Measurements from ENCODE around the gene TYW5.

The TYW5 gene

DNA sequence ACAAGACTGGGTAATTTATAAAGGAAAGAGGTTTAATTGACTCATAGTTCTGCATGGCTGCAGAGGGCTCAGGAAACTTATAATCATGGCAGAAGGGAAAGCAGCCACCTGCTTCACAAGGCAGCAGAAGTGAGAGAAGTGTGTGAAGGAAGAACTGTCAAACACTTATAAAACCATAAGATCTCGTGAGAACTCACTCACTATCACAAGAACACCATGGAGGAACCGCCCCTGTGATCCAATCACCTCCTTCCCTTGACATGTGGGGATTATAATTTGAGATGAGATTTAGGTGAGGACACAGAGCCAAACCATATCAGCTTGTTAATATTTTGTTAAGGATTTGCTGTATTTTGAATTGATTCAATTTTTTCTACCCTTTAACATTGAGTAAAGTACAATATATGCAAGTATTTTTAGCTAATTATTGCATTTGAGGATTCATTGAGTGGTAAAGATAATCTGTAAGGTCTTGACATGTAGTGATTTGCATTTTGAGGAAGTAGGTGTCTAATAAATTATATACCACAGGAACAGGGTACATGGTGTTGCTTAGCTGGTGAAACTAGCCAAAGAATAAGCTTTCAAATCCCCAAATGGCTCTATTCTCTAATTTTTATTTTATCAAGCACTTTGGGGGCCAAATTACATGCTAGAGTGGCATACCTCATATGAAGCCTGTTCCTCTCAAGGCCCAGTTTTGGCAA lies 48.1 kb downstream of the TYW5 start:
- H3K18ac ChIP-seq (ENCODE audit: low read length) = no peak overlapping the region
- H3K4ac ChIP-seq (ENCODE audit: low read length) = no peak overlapping the region
- DNase-seq (ENCODE audit: low spot score) = no peak
- no peak overlapping the region for H3K14ac ChIP-seq (ENCODE audit: low read length)
- no peak overlapping the region for H3K23ac ChIP-seq (ENCODE audit: low read depth, low read length, poor library complexity)
- peaks cover 2% of the 10 kb centered on the region for H3K79me1 ChIP-seq (ENCODE audit: low read depth, low read length)
- H2BK5ac ChIP-seq (ENCODE audit: low read length) = no peak overlapping the region
- no peaks in the 10 kb centered on the region for H3K27me3 ChIP-seq (ENCODE audit: control insufficient read depth in 3 of 3, insufficient read depth in 3 of 3, low read depth in 1 of 3, low read length in 3 of 3)
- no peak overlapping the region for H3K4me2 ChIP-seq (ENCODE audit: insufficient read depth, low read length, poor library complexity, severe bottlenecking)
- no peak overlapping the region for H4K91ac ChIP-seq (ENCODE audit: low read depth, low read length, poor library complexity)
- H3K9ac ChIP-seq (ENCODE audit: low read depth, low read length, poor library complexity) = no peak overlapping the region
- WGBS, 2 donors (ENCODE audit: extremely low coverage in 2 of 2, insufficient read length in 2 of 2, insufficient replicate concordance in 1 of 2) = no CpG with 5 or more reads among the region's 2 CpGs
- H3K9me3 ChIP-seq (replicated peaks in 1 of 2; ENCODE audit: control insufficient read depth in 2 of 2, insufficient read depth in 1 of 2, low read depth in 1 of 2, low read length in 2 of 2) = no peaks in the 10 kb centered on the region
- H3K27ac ChIP-seq (replicated peaks; ENCODE audit: low read length) = no peak overlapping the region
- H3K36me3 ChIP-seq (replicated peaks in 1 of 2; ENCODE audit: control insufficient read depth in 2 of 2, insufficient read depth in 2 of 2, low read length in 2 of 2) = no peaks in the 10 kb centered on the region
- H2BK15ac ChIP-seq (ENCODE audit: low read length) = no peak overlapping the region
- no peak overlapping the region for H4K8ac ChIP-seq (ENCODE audit: low read depth, low read length)
- H2BK120ac ChIP-seq (ENCODE audit: low read depth, low read length) = no peak overlapping the region
- H2AFZ ChIP-seq (ENCODE audit: low read length) = no peak overlapping the region
- H2AK5ac ChIP-seq (ENCODE audit: low read depth, low read length) = no peak overlapping the region
- no peak overlapping the region for H3K4me3 ChIP-seq (ENCODE audit: low read length in 2 of 2)
- no peak overlapping the region for H2BK12ac ChIP-seq (ENCODE audit: low read length)
- H3K4me1 ChIP-seq (ENCODE audit: control insufficient read depth in 2 of 2, insufficient read depth in 1 of 2, low read depth in 1 of 2, low read length in 2 of 2) = no peaks in the 10 kb centered on the region

DNA sequence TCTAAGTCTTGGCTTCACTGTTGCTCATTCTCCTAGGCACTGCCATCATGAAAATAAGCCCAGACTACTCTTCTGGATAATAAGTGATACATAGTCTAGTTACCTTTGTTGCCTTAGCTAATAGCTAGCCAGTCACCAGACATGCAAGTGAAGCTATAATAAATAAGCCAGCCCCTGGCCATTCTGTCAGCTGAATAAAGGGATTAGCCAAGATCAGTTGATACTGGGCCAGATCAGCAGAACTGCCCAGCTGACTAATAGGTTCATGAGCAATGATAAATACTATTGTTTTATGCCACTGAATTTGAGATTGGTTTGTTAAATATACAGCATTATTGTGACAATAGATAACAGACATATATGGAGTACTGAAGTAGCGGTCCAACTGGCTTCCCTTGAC lies 52.2 kb downstream of the TYW5 start:
- Histone ChIP-seq H3K4me1 (ENCODE audit: control insufficient read depth in 2 of 2, insufficient read depth in 1 of 2, low read depth in 1 of 2, low read length in 2 of 2) (no peaks in the 10 kb centered on the region), H3K4me3 (ENCODE audit: low read length in 2 of 2) (no peak overlapping the region), H3K4me2 (ENCODE audit: insufficient read depth, low read length, poor library complexity, severe bottlenecking) (no peak overlapping the region), H2AFZ (ENCODE audit: low read length) (no peak overlapping the region), H2BK12ac (ENCODE audit: low read length) (no peak overlapping the region), H3K9ac (ENCODE audit: low read depth, low read length, poor library complexity) (no peak overlapping the region), H3K4ac (ENCODE audit: low read length) (no peak overlapping the region), H4K91ac (ENCODE audit: low read depth, low read length, poor library complexity) (no peak overlapping the region), H3K36me3 (replicated peaks in 1 of 2; ENCODE audit: control insufficient read depth in 2 of 2, insufficient read depth in 2 of 2, low read length in 2 of 2) (no peaks in the 10 kb centered on the region), H3K9me3 (replicated peaks in 1 of 2; ENCODE audit: control insufficient read depth in 2 of 2, insufficient read depth in 1 of 2, low read depth in 1 of 2, low read length in 2 of 2) (no peaks in the 10 kb centered on the region), H2AK5ac (ENCODE audit: low read depth, low read length) (no peak overlapping the region), H4K8ac (ENCODE audit: low read depth, low read length) (no peak overlapping the region), H3K27me3 (ENCODE audit: control insufficient read depth in 3 of 3, insufficient read depth in 3 of 3, low read depth in 1 of 3, low read length in 3 of 3) (no peaks in the 10 kb centered on the region), H3K27ac (replicated peaks; ENCODE audit: low read length) (no peak overlapping the region), H2BK15ac (ENCODE audit: low read length) (no peak overlapping the region), H3K18ac (ENCODE audit: low read length) (no peak overlapping the region), H3K14ac (ENCODE audit: low read length) (no peak overlapping the region), H3K23ac (ENCODE audit: low read depth, low read length, poor library complexity) (no peak overlapping the region), H3K79me1 (ENCODE audit: low read depth, low read length) (no peaks in the 10 kb centered on the region), H2BK120ac (ENCODE audit: low read depth, low read length) (no peak overlapping the region), H2BK5ac (ENCODE audit: low read length) (no peak overlapping the region)
- DNase-seq (ENCODE audit: low spot score) = no peak
- WGBS, 2 donors (ENCODE audit: extremely low coverage in 2 of 2, insufficient read length in 2 of 2, insufficient replicate concordance in 1 of 2) = no CpG with 5 or more reads among the region's 1 CpG

DNA sequence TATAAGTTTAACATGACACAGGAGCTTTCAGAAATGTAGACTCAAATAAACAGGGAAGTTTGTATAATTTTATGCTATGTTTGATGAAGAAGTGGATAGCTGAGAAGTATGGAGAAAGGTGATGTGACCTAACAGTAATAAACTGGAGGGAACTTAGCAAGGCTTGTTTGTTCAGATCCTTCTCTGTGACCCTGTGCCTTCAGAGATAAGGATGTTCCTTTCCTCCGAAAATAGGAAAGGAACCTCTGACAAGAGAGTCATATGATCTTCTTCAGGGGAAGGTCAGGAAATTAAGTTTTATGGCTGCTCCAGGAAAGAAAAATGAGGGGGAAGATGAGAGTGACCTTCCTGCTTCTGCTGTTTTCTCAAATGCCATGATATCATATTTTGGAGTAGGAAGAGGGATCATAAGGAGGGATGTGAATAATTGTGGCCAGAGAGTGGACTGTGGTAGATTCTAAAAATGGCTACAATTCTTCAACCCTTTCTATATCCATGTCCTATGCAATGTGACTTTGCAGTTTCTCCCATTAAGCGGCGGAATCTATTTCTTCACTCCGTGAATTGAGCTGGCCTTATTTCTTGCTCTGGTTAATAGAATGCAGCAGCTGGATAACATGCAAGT lies 52.7 kb downstream of the TYW5 start:
- no CpG with 5 or more reads among the region's 4 CpGs for WGBS, 2 donors (ENCODE audit: extremely low coverage in 2 of 2, insufficient read length in 2 of 2, insufficient replicate concordance in 1 of 2)
- H3K27me3 ChIP-seq (ENCODE audit: control insufficient read depth in 3 of 3, insufficient read depth in 3 of 3, low read depth in 1 of 3, low read length in 3 of 3) = no peaks in the 10 kb centered on the region
- no peak overlapping the region for H2BK12ac ChIP-seq (ENCODE audit: low read length)
- no peaks in the 10 kb centered on the region for H3K9me3 ChIP-seq (replicated peaks in 1 of 2; ENCODE audit: control insufficient read depth in 2 of 2, insufficient read depth in 1 of 2, low read depth in 1 of 2, low read length in 2 of 2)
- no peak overlapping the region for H4K8ac ChIP-seq (ENCODE audit: low read depth, low read length)
- H3K4me1 ChIP-seq (ENCODE audit: control insufficient read depth in 2 of 2, insufficient read depth in 1 of 2, low read depth in 1 of 2, low read length in 2 of 2) = no peaks in the 10 kb centered on the region
- H3K23ac ChIP-seq (ENCODE audit: low read depth, low read length, poor library complexity) = no peak overlapping the region
- no peak overlapping the region for H4K91ac ChIP-seq (ENCODE audit: low read depth, low read length, poor library complexity)
- H3K79me1 ChIP-seq (ENCODE audit: low read depth, low read length) = no peaks in the 10 kb centered on the region
- H3K9ac ChIP-seq (ENCODE audit: low read depth, low read length, poor library complexity) = no peak overlapping the region
- no peak overlapping the region for H3K27ac ChIP-seq (replicated peaks; ENCODE audit: low read length)
- H2BK15ac ChIP-seq (ENCODE audit: low read length) = no peak overlapping the region
- H3K4me2 ChIP-seq (ENCODE audit: insufficient read depth, low read length, poor library complexity, severe bottlenecking) = no peak overlapping the region
- no peak overlapping the region for H3K4ac ChIP-seq (ENCODE audit: low read length)
- no peak overlapping the region for H2AK5ac ChIP-seq (ENCODE audit: low read depth, low read length)
- no peaks in the 10 kb centered on the region for H3K36me3 ChIP-seq (replicated peaks in 1 of 2; ENCODE audit: control insufficient read depth in 2 of 2, insufficient read depth in 2 of 2, low read length in 2 of 2)
- no peak overlapping the region for H3K4me3 ChIP-seq (ENCODE audit: low read length in 2 of 2)
- H2AFZ ChIP-seq (ENCODE audit: low read length) = no peak overlapping the region
- H2BK120ac ChIP-seq (ENCODE audit: low read depth, low read length) = no peak overlapping the region
- H2BK5ac ChIP-seq (ENCODE audit: low read length) = no peak overlapping the region
- DNase-seq (ENCODE audit: low spot score) = no peak
- H3K14ac ChIP-seq (ENCODE audit: low read length) = no peak overlapping the region
- no peak overlapping the region for H3K18ac ChIP-seq (ENCODE audit: low read length)

DNA sequence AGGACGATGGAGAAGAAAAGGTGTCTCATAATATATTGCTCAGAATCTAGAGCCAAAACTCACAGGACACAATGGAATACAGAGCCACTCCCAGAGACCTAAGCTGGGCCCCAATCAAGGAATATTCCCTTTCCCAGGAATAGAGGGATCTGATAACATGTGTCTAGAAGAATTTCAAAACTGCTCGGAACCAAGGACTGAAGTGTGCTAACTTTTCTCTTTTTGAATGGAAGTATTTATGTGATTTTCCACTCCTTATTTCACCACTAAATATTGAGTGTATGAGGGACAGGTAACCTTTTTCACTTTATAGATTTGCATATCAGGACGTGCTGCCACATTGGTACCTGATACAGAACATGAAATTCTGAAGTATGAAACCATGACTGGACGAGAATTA lies 53.3 kb downstream of the TYW5 start:
- H3K9ac ChIP-seq (ENCODE audit: low read depth, low read length, poor library complexity) = no peak overlapping the region
- H2BK12ac ChIP-seq (ENCODE audit: low read length) = no peak overlapping the region
- H2BK120ac ChIP-seq (ENCODE audit: low read depth, low read length) = no peak overlapping the region
- H2AK5ac ChIP-seq (ENCODE audit: low read depth, low read length) = no peak overlapping the region
- H3K36me3 ChIP-seq (replicated peaks in 1 of 2; ENCODE audit: control insufficient read depth in 2 of 2, insufficient read depth in 2 of 2, low read length in 2 of 2) = no peaks in the 10 kb centered on the region
- H3K4me2 ChIP-seq (ENCODE audit: insufficient read depth, low read length, poor library complexity, severe bottlenecking) = no peak overlapping the region
- no peak overlapping the region for H3K14ac ChIP-seq (ENCODE audit: low read length)
- H2AFZ ChIP-seq (ENCODE audit: low read length) = no peak overlapping the region
- H4K8ac ChIP-seq (ENCODE audit: low read depth, low read length) = no peak overlapping the region
- no peak for DNase-seq (ENCODE audit: low spot score)
- WGBS, 2 donors (ENCODE audit: extremely low coverage in 2 of 2, insufficient read length in 2 of 2, insufficient replicate concordance in 1 of 2) = no CpG with 5 or more reads among the region's 4 CpGs
- no peak overlapping the region for H3K4ac ChIP-seq (ENCODE audit: low read length)
- H3K79me1 ChIP-seq (ENCODE audit: low read depth, low read length) = no peaks in the 10 kb centered on the region
- H3K4me3 ChIP-seq (ENCODE audit: low read length in 2 of 2) = no peak overlapping the region
- no peak overlapping the region for H4K91ac ChIP-seq (ENCODE audit: low read depth, low read length, poor library complexity)
- no peak overlapping the region for H3K27ac ChIP-seq (replicated peaks; ENCODE audit: low read length)
- H3K23ac ChIP-seq (ENCODE audit: low read depth, low read length, poor library complexity) = no peak overlapping the region
- no peak overlapping the region for H3K18ac ChIP-seq (ENCODE audit: low read length)
- no peak overlapping the region for H2BK5ac ChIP-seq (ENCODE audit: low read length)
- H3K9me3 ChIP-seq (replicated peaks in 1 of 2; ENCODE audit: control insufficient read depth in 2 of 2, insufficient read depth in 1 of 2, low read depth in 1 of 2, low read length in 2 of 2) = no peaks in the 10 kb centered on the region
- no peaks in the 10 kb centered on the region for H3K27me3 ChIP-seq (ENCODE audit: control insufficient read depth in 3 of 3, insufficient read depth in 3 of 3, low read depth in 1 of 3, low read length in 3 of 3)
- H3K4me1 ChIP-seq (ENCODE audit: control insufficient read depth in 2 of 2, insufficient read depth in 1 of 2, low read depth in 1 of 2, low read length in 2 of 2) = no peaks in the 10 kb centered on the region
- H2BK15ac ChIP-seq (ENCODE audit: low read length) = no peak overlapping the region

Data from neuronal stem cell (in vitro differentiated cells).